NCI-H226 (cell line): ENCODE data around the gene UNK.
"Not testable (repeated sequence)": the region's sequence is repeated elsewhere in the genome, so short reads cannot be mapped to it uniquely, and the experiment has no call there.

Experiments used
- DNase-seq: peaks from one replicate; pipeline ENCODE4 v3.0.0-alpha.2; 2015

The UNK gene

DNA sequence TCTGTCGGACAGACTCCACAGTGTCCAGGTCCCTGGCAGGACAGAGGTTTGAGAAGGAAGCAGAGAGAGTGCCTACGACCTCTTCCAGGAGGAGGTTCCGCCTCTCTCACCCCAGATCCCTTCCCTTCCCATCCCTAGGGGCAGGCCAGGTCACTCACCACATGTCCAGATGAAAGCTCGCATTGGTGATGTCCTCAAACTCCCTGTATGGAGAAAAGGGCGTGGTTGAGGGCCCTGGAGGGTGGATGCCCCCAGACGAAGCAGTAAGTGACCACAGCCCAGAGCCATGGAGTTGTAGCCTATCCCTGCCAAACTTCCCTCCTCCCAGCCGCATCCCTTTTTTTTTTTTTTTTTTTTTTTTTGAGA, 56.2 kb downstream of the UNK start:
- no peak for DNase-seq

DNA sequence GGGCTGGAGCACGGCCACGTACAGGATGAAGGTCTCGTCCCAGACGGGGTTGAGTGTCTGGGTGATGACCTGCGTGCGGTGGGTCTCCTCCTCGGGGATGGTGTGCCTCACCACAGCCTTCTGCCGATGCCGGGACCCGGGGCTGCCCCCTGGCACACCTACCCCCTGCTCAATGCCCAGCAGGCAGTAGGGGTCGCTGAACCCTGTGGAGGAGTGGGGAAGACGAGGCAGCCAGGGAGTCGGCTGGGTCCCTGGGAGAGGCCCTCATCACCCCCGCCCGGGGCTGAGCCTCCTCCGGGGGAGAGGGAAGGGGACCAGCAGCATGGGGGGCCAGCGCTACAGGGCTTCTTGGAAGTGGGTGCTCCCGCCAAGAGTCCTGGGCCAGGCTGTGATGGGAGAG, 57.8 kb downstream of the UNK start:
- DNase-seq, result no peak

DNA sequence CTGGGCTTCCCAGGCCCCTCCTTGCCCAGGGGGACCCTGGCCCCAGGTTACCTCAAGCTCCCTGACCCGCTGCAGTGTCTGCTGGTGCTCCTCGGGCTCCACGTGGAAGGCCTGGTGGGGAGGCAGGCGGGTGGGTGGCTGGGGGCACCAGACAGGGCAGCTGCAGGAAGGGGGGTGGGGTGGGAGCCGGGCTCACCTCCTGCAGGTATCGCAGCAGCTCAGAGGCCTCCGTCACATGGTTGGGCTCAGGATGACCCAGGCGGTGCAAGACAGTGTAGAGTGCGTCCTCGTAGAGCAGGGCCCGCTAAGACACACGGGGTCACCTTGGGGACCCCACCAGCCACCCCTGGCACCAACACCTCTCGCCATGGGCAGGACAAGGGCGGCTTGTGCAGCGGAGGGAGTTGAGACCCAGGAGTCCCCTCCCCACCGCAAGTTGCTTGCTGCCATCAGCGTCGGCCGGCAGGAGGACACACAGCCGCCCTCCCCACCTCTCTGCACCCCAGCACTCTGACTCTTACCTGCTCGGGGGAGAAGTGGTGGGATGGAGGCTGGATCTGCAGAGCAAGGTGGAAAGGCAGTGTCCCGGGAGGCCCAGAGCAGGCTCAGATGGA, 58.5 kb downstream of the UNK start:
- no peak for DNase-seq

DNA sequence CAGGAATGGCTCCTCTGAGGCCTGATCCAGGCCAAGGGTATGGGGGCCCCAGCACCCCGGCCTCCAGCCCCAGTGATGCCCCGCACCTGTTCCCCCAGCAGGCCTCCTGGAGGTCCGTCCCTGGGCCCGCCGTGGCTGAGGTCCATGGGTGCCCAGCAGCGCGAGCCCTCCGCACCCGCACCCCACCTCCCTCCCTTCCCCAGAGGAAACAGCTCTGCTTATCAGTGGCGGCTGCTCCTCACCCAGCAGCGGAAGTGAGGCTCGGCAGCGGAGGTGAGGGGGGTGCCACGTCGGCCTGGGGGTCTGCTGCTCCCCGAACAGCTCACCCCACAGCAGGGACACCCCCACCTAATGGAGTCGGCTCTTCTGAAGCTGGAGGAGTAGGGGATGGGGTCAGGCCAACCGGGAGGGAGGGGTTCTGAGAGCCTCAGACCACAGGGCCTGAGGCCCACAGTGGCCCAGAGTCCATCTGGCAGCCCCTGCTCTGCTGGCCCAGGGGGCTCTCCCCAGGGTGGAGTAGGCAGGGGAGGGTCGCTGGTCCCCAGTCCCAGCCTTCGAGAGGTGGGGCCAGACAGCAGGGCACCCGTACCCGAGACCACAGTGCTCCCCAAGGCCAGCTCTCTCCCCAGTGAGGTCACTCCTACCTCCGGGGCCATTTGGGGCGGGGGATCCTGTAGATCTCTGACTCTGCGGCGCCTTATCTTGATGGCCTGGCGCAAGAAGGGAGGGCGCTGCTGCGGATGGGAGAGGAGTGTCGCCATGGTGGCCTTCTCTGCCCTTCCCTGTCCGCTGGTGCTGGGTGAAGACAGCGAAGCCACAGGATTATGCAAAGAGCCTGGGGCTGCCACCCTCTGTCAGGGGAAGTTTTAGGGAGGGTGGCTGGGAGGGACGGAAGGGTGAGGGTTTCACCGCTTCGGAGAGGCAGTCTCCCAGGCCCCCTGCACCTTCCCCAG, 59.2 kb downstream of the UNK start, which contains the start of gene UNC13D:
UNC13D (minus strand) TSS at position 828 of the 953 bp plus-strand sequence; CDS start at position 761, 67 bp downstream.
- no peak for DNase-seq

DNA sequence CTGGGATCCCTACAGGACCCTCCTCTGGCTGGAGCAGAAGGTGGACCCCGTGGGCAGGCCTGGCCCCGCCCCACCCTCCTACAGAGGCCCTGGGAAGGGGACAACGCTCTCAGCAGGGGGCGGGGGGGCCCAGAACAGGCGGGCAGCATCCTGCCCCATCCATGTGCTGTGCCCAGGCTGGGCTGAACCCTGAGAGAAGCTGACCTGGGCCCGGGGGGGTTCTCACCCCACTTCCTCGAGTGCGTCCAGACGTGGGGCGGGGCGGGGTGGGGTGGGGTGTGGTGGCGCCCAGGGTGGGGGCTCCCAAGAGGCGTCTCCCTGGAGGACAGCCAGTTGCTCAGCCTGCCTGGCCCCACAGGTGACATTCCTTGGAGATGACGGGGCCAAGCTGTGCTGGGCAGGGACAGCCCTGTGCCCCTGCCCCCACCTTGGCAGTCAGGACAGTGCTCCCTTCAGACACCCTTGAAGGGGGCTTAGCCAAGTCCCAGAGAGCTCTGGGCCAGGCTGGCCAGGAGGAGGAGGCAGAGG, 60.0 kb downstream of the UNK start:
- peak; percentile 29 for DNase-seq

- DNase-seq, result peak; percentile 36
Observed at GRCh38 chr17:75845058-75845711, 60.6 kb downstream of the UNK start.

DNA sequence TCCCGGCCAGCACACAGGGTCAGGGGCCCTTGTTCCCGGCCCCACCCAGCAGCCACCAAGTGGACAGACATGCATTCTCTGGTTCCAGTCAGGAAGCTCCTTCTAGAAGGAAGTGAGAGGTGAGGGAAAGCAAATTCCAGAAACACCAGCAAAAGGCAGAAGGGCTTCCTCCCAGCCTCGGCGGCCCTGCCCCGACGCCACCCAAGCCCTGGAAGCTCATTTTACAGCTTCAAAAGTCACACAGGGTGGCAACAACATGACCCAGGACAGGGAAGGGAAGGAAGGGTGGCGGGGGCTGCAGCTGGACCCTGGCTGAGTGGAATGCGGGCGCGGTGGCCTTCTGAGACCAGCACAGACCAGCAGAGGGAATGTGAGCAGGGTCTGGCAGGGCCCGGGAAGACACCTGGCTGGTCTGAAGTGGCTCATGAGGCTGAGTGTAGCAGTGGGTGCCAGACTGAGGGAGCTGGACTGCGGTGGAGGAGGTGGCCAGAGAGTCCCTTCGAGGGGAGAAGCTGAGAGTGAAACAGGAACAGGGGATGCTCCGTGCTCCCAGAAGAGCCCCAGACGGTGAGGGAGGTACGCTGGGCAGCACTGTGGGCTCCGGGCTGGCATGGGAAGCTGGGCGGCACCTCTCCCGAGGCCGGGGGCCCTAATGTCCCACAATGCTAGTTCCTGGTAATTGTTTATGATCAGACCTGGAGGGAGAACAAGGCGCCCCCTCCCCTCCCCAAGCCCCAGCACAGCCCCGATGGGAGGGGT, 61.5 kb downstream of the UNK start:
- no peak for DNase-seq

DNA sequence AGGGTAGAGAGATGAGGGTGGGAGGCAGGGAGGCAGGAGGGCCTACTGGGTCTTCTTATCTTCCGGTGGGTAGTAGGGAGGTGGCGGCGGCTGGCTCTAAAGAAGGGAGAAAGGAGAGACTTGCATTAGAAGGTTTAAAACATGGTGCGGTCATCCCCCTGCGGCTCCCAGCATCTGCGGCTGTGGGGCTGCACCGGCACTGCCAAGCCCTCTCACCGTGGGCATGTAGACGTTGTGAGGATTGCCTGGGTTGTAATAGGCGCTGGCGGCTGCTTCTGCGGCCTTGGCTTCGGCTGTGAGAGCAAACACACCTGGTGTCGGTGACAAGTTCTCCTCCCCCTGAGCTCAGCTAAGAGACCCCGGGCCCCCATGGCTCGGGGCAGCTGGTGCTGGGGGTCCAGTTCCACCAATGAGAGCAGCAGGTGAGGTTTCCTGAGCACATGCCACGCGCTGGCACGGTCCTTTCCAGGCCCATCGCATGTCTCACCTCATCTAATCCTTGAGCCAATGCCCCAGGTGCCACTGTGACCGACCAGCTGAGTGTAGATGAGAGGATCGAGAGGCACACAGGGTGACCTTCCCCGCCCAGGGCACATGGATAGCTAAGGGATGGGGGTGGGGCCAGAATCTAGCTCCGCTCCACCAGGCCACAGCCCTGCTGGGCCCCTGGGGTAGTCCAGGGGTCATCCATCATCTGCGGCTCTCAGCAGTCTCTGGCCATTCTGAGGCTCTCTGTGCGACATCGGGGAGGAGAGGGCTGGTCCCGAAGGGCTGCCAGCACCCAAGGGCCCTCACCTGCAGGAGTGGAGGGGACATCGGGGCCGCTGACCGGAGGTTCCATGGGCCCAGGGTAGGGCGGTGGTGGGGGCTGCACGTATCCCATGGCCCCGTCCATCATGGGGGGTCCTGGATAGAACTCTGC, 62.3 kb downstream of the UNK start:
- DNase-seq, result no peak

DNA sequence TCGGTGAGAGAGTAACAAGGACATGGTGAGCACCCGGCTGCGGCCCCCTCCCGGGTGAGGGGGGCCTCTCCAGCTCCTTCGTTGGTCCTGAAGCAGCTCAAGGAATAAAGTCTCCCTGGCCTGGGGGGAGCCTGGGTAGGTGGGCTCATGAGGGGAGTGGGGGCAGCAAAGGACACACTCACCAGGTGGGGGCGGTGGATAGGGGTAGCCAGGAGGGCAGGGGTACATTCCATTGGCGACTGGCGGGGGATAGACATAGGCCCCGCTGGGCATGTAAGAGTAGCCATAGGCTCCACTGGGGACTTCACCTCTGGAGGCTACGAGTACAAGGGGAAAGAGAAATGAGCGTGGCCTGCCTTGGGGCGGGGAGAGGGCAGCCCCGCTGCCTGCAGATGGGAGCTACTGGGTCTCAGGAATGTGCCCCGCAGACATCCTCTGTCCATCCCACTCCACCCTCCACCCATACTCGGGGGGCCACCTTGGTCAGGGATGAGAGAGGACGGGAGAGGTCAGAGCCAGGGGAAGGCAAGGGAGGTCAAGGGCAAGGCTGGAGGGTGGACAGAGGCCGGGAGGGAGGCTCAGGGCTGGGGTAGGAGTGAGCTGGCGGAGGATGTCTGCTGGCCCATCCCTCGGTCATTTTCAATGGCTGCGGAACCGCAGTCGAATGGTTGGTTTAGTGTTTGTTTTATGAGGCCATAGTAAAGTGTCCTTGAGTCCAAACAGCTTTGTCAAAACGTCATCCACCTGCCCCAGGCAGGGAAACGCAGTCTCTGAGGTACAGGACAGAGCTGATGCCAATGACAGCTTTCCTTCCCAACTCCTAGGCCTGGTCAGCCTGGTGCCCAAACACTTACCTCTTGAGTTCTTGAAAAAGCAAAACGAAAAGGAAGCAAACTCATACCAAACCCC, 63.3 kb downstream of the UNK start:
- DNase-seq, result no peak

DNA sequence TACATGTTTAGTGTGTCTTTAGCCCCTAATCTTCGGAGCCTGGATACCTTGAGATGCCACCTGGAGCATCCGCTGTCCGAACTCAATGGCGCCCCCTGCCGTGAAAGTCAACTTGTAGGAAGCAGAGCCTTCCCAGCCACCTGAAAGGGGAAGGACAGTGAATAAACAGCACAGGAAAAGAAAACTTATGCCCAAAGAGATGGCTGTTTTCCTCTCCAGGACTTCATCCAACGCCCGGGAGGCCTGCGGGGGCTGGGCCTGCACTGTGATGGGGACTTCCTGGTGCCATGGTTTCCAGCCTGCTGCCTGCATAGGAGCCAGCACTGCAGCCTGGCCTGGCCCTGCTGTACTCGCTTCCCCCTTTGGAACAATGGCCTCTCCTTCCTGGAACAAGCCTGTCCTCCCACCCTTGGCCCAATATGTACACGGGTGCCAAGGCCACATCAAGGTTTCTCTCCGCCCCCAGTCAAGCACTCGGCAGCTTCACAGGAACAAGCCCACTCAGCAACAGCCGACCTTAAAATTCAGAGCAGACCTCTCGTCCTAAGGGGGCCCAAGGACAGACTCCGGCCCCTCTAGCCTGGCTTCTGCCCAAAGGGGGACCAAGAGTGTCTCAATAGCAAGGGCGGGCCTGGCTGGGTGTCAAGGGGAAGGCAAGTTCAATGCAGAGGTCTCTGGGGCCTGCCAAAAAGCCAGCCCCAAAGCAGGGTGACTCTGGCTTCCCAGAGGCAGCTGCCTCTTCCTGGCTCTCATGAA, 64.1 kb downstream of the UNK start:
- no peak for DNase-seq

GRCh38 chr17:75849279-75849646, 64.7 kb downstream of the UNK start:
- DNase-seq, result no peak

DNA sequence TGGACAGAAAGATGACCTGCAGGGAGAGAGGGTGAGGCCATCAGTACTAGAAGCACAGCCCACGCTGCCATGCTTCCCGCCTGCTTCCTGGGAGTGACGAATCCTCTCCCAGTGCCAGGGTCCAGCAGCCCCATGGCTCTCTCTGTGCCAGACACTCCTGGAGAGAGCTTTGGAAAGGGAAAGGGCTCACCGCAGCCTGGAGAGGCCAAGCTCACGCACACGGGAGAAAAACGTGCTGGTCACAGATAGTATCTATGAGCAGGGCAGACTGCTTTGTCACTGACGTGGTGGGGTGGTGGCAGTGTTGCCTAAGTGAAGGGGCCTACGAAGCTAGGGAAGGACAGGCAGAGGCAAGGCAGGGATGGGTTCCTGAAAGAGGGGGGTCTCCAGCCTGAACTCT, 65.1 kb downstream of the UNK start:
- no peak for DNase-seq

GRCh38 chr17:75850928-75851692, 66.5 kb downstream of the UNK start:
- DNase-seq, result no peak

GRCh38 chr17:75851693-75851991, 67.0 kb downstream of the UNK start:
- DNase-seq, result not testable (repeated sequence)

DNA sequence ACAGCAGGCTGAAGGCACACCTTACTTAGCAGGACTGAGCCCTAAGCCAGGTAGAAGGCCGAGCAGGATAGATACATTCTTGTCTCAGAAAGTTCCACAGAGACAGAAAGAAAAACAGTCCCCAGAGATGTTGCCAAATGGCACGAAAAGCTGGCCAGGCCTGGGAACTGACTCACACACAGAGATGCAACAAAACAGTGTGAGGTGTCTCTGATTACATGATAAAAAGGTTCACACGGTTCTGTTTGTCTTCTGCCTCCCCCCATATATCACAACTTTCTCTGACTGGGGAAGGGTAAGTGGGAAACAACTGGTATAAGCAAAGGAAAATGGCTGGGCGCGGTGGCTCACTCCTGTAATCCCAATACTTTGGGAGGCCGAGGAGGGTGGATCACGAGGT, 68.8 kb downstream of the UNK start:
- peak; percentile 56 for DNase-seq

DNA sequence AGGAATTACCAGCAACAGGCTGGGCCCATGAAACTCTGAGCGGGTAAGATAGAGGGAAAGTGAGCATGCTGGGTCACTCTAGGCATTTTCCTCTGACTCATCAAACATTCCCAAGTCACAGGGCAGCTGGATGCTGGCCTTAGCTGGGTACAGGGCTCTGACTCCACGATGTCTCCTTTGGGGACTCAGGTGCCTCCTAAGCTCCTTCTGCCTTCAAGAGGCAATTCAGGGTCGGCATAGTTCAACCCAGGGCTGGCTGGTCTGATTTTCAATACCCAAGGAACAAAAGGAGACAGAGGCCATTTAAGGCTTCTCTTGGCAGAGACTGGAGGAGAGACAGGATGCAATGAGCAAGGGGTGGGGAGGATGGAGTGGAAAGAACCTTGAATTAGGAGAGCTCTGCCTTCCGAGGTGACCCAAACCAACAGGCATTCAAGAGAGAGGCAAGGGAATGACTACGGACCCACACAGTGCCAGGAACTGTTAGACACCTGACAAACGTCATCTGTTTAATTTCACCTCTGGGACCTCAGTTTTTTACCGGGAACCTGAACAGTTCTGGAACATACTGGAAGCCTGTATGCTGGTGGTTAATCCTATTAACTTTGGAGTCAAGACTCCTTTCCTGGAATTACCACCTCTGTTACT, 69.6 kb downstream of the UNK start:
- DNase-seq, result peak; percentile 82

DNA sequence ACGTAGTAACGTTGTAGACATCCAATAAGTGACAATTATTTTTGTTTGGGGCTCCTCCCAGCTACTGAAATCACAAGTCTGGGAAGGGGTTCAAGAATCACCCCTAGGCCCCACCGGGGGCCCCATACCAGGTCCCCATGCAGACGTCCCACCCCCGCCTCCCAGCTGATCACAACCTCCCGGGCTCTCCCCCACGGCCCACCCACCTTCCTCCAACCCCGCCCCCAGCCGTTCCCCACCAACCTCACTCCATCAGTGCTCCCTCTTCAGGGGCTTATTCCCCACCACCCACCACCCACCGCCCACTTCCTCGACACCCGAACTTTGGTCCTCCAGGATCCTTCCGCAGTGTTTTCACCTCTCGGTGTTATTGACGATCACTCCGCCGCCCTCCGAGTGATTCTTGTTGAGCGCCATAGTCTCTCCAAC, 70.3 kb downstream of the UNK start:
- no peak for DNase-seq

- DNase-seq, result peak; percentile 99
Observed at GRCh38 chr17:75855310-75856061, 70.9 kb downstream of the UNK start, which contains the start of gene WBP2. WBP2 (minus strand) TSS chr17:75855335; CDS start chr17:75855297, 38 bp downstream.
